HL-60 (cell line): ENCODE data around the gene REXO4.

Source experiments
- DNase-seq, 2 experiments: peaks; one replicate each; pipeline ENCODE4 v3.0.0-alpha.2; 2010 to 2020; ENCODE audit warnings: low read depth in 1 of 2, low spot score in 1 of 2
- H3K27ac ChIP-seq: fragments of 250-450 bp; sonication (Bioruptor Pico); replicated peaks from 2 replicates; pipeline ENCODE4 v1.5.1; 2020; ENCODE audit warnings: mild to moderate bottlenecking, moderate library complexity
- H3K27me3 ChIP-seq: fragments of 250-450 bp; sonication (Bioruptor Pico); 2 replicates; pipeline ENCODE4 v1.5.1; 2021; ENCODE audit warnings: mild to moderate bottlenecking, moderate library complexity; ENCODE audit not compliant: insufficient read depth, poor library complexity, severe bottlenecking
- H3K4me3 ChIP-seq: replicated peaks from 2 replicates; pipeline ENCODE4 v1.5.1; 2011; ENCODE audit warnings: mild to moderate bottlenecking, control low read depth, low read length; ENCODE audit not compliant: insufficient read depth
- CTCF ChIP-seq: IDR thresholded peaks from one replicate; pipeline ENCODE4 v1.5.1; 2011; ENCODE audit warnings: low read length, control low read depth, inconsistent platforms; ENCODE audit not compliant: insufficient read depth
- GABPA ChIP-seq: IDR thresholded peaks from 2 replicates; pipeline ENCODE4 v1.6.1; 2012; ENCODE audit warnings: low read depth
- POLR2AphosphoS5 ChIP-seq: IDR thresholded peaks from 2 replicates; pipeline ENCODE4 v1.6.1; 2012; ENCODE audit warnings: low read depth
- REST ChIP-seq: IDR thresholded peaks from 2 replicates; pipeline ENCODE4 v1.6.1; 2012; ENCODE audit warnings: low read depth; ENCODE audit not compliant: insufficient replicate concordance
- SPI1 ChIP-seq: IDR thresholded peaks from 2 replicates; pipeline ENCODE4 v1.6.1; 2012; ENCODE audit warnings: low read depth, mild to moderate bottlenecking, borderline replicate concordance

The REXO4 gene

GRCh38 chr9:133415170-133415569 is 2.6 kb downstream of the REXO4 start:
- TF ChIP-seq GABPA (no peak), SPI1 (peak; percentile 39; the same call in 1 of the 2 replicates)
- no peak for DNase-seq
- Histone ChIP-seq H3K4me3 (no peak overlapping the region), H3K27me3 (no peaks in the 10 kb centered on the region), H3K27ac (no peak overlapping the region)

GRCh38 chr9:133408042-133408441 is 9.8 kb downstream of the REXO4 start:
- no peak overlapping the region for H3K4me3 ChIP-seq
- H3K27me3 ChIP-seq = no peaks in the 10 kb centered on the region
- no peak for TF ChIP-seq REST
- no peak for TF ChIP-seq CTCF
- no peak for TF ChIP-seq POLR2AphosphoS5
- TF ChIP-seq SPI1 = no peak
- TF ChIP-seq GABPA = no peak
- H3K27ac ChIP-seq = no peak overlapping the region
- no peak for DNase-seq

- TF ChIP-seq GABPA (no peak), CTCF (peak; percentile 93), SPI1 (no peak), REST (no peak), POLR2AphosphoS5 (0 out of 2 replicates have a peak, but pooled peaks have one; percentile 35)
- peak; percentile 58 to 80 for DNase-seq
- Histone ChIP-seq H3K27me3 (no peaks in the 10 kb centered on the region), H3K4me3 (no peak overlapping the region), H3K27ac (no peak overlapping the region)
Observed at GRCh38 chr9:133406480-133407307, 11.1 kb downstream of the REXO4 start.

GRCh38 chr9:133405508-133406438 is 12.0 kb downstream of the REXO4 start:
- no peaks in the 10 kb centered on the region for H3K27me3 ChIP-seq
- TF ChIP-seq REST (no peak), GABPA (no peak)
- no peak overlapping the region for H3K27ac ChIP-seq
- no peak for DNase-seq
- no peak overlapping the region for H3K4me3 ChIP-seq
